HepG2 (cell line): ENCODE results near the gene VANGL2. TPM values are rescaled to one million over a fixed set of nuclear protein-coding genes. Genes with fewer than 3 reads are reported as not detected.

Source experiments
- ATAC-seq: fragments of 200-7000 bp; cut with Tn5 transposase; 3 replicates; pipeline ENCODE4 v1.9.1; 2020; ENCODE audit warnings: mild to moderate bottlenecking, moderate library complexity
- BruUV-seq: library from RNA; stranded (reverse); fragments of 400-500 nt; replicated peaks from 2 replicates; lab custom pipeline; 2021; lab: Mats Ljungman, UMichigan
- CTCF ChIA-PET: fragments of 300-600 bp; formaldehyde crosslinking; extraction: SDS; loops from one replicate; lab custom pipeline; 2021; ENCODE audit warnings: low total read pairs, inconsistent platforms, low intra/inter-chr PET ratio; lab: Yijun Ruan, JAX
- POLR2A ChIA-PET: fragments of 350-600 bp; sonication (Branson Sonifier 250); formaldehyde crosslinking; loops from one replicate; lab custom pipeline; 2020; ENCODE audit warnings: antibody characterized with exemption, inconsistent platforms; lab: Yijun Ruan, JAX
- DNase-seq: peaks from one replicate; pipeline ENCODE4 v3.0.0-alpha.2; 2015; ENCODE audit warnings: low spot score
- FAIRE-seq: peaks from 3 replicates; lab custom pipeline; 2011; peaks lifted over from hg19 to GRCh38; lab: Jason Lieb, UNC
- H2AFZ ChIP-seq: one replicate; pipeline ENCODE4 v1.6.1; 2011; ENCODE audit warnings: low read length, inconsistent platforms
- H3K27ac ChIP-seq: fragments of 300-600 bp; 3 replicates; pipeline ENCODE4 v1.8.0; 2011; ENCODE audit warnings: mixed run types, mild to moderate bottlenecking, mixed read lengths, low read length, inconsistent platforms; ENCODE audit not compliant: insufficient read depth; ENCODE audit errors: extremely low read length
- H3K27me3 ChIP-seq, 2 experiments: fragments of 200-600 bp in 1 of 2; 2 replicates in 1 of 2; 3 replicates in 1 of 2; pipeline versions ENCODE4 v1.6.0 to v1.8.0; 2011; ENCODE audit warnings: low read length in 2 of 2, mild to moderate bottlenecking in 2 of 2, moderate library complexity in 2 of 2, inconsistent platforms in 1 of 2; ENCODE audit not compliant: insufficient read depth in 2 of 2, control insufficient read depth in 1 of 2
- H3K36me3 ChIP-seq, 2 experiments: fragments of 200-600 bp in 1 of 2; replicated peaks in 1 of 2; 2 replicates in 1 of 2; 3 replicates in 1 of 2; pipeline versions ENCODE4 v1.5.1 to v1.8.0; 2011; ENCODE audit warnings: low read length in 2 of 2, inconsistent platforms in 1 of 2; ENCODE audit not compliant: insufficient read depth in 2 of 2, control insufficient read depth in 1 of 2
- H3K4me1 ChIP-seq: 2 replicates; pipeline ENCODE4 v1.5.1; 2012; ENCODE audit warnings: low read length, inconsistent platforms; ENCODE audit not compliant: insufficient read depth
- H3K4me2 ChIP-seq: 2 replicates; pipeline ENCODE4 v1.6.0; 2011; ENCODE audit warnings: low read depth, low read length, inconsistent platforms
- H3K4me3 ChIP-seq, 3 experiments: fragments of 200-600 bp in 1 of 3; sonication (generic), shearing (Covaris generic) in 1 of 3; replicated peaks in 1 of 3; 2 replicates each; pipeline ENCODE4 v1.5.1; 2011 to 2016; ENCODE audit warnings: low read length in 3 of 3, inconsistent platforms in 2 of 3, low read depth in 2 of 3, mild to moderate bottlenecking in 2 of 3, control low read depth in 1 of 3, mixed read lengths in 1 of 3; ENCODE audit not compliant: insufficient read depth in 1 of 3
- H3K79me2 ChIP-seq: one replicate; pipeline ENCODE4 v1.6.1; 2011; ENCODE audit warnings: low read length, inconsistent platforms; ENCODE audit not compliant: insufficient read depth
- H3K9ac ChIP-seq: 2 replicates; pipeline ENCODE4 v1.6.0; 2011; ENCODE audit warnings: mild to moderate bottlenecking, low read depth, low read length, inconsistent platforms; ENCODE audit not compliant: insufficient read depth
- H3K9me3 ChIP-seq: 2 replicates; pipeline ENCODE4 v1.5.1; 2012; ENCODE audit warnings: mild to moderate bottlenecking, low read length
- H4K20me1 ChIP-seq: 2 replicates; pipeline ENCODE4 v1.6.0; 2011; ENCODE audit warnings: inconsistent platforms, mild to moderate bottlenecking, low read length, moderate library complexity; ENCODE audit not compliant: insufficient read depth
- ASH2L ChIP-seq: fragments of 300-600, 200-600 bp; sonication (generic); IDR thresholded peaks from 2 replicates; pipeline ENCODE4 v1.7.0; 2017; ENCODE audit warnings: low read depth, mild to moderate bottlenecking, moderate library complexity, mixed read lengths, low read length; ENCODE audit not compliant: insufficient read length
- GRHL1 ChIP-seq: sonication (generic); formaldehyde crosslinking; conservative IDR thresholded peaks from 2 replicates; pipeline ENCODE4 v1.8.0; 2022; ENCODE audit warnings: missing genetic modification reagents
- HHEX ChIP-seq: IDR thresholded peaks from 2 replicates; pipeline ENCODE4 v1.6.1; 2016; ENCODE audit warnings: control low read depth
- HNRNPUL1 ChIP-seq: fragments of 200-400 bp; formaldehyde crosslinking; IDR thresholded peaks from 2 replicates; pipeline ENCODE4 v1.6.1; 2017; ENCODE audit warnings: low read depth, mild to moderate bottlenecking, low read length, moderate library complexity
- HOXD1 ChIP-seq: sonication (generic); formaldehyde crosslinking; IDR thresholded peaks from 2 replicates; pipeline ENCODE4 v1.5.0; 2020; ENCODE audit warnings: missing genetic modification reagents
- KAT2B ChIP-seq: fragments of 150-350 bp; IDR thresholded peaks from 2 replicates; pipeline ENCODE4 v1.6.1; 2014; ENCODE audit warnings: low read depth, low read length, borderline replicate concordance
- MBNL3 ChIP-seq: fragments of 250-450 bp; sonication (Bioruptor Pico); conservative IDR thresholded peaks from 2 replicates; pipeline ENCODE4 v1.8.0; 2022; ENCODE audit warnings: mild to moderate bottlenecking, inconsistent platforms
- NR2F1 ChIP-seq, 2 experiments: fragments of 450-650 bp in 1 of 2; formaldehyde crosslinking in 1 of 2; IDR thresholded peaks; 2 replicates each; pipeline versions ENCODE4 v1.5.0 to v1.6.1; 2016 to 2020; ENCODE audit warnings: mild to moderate bottlenecking in 1 of 2, missing compliant biosample characterization in 1 of 2, missing genetic modification reagents in 1 of 2, moderate library complexity in 1 of 2
- RBM22 ChIP-seq: fragments of 200-400 bp; formaldehyde crosslinking; optimal IDR thresholded peaks from 2 replicates; pipeline ENCODE3; 2017; ENCODE audit warnings: mild to moderate bottlenecking, low read length, moderate library complexity
- RBM39 ChIP-seq: fragments of 200-400 bp; formaldehyde crosslinking; IDR thresholded peaks from one replicate; pipeline ENCODE4 v1.6.1; 2018; ENCODE audit warnings: antibody characterized with exemption, mild to moderate bottlenecking, low read depth, low read length; ENCODE audit not compliant: poor library complexity, severe bottlenecking
- YEATS4 ChIP-seq: sonication (generic); formaldehyde crosslinking; IDR thresholded peaks from 2 replicates; pipeline ENCODE4 v1.4.0; 2020; ENCODE audit warnings: missing genetic modification reagents, borderline replicate concordance
- ZNF136 ChIP-seq: sonication (generic); formaldehyde crosslinking; IDR thresholded peaks from 2 replicates; pipeline ENCODE4 v1.8.1; 2022; ENCODE audit warnings: low read depth, mild to moderate bottlenecking, moderate library complexity, missing genetic modification reagents
- ZNF292 ChIP-seq: sonication (generic); formaldehyde crosslinking; IDR thresholded peaks from 2 replicates; pipeline ENCODE4 v1.8.1; 2022; ENCODE audit warnings: mild to moderate bottlenecking, low read depth, missing genetic modification reagents, borderline replicate concordance
- ZNF431 ChIP-seq: sonication (generic); formaldehyde crosslinking; IDR thresholded peaks from 2 replicates; pipeline ENCODE4 v1.9.0; 2022; ENCODE audit warnings: missing genetic modification reagents, low read depth, mild to moderate bottlenecking, borderline replicate concordance
- ZNF512 ChIP-seq: sonication (generic); formaldehyde crosslinking; IDR thresholded peaks from 2 replicates; pipeline ENCODE4 v1.4.0; 2020; ENCODE audit warnings: mild to moderate bottlenecking, missing genetic modification reagents
- ZNF672 ChIP-seq: sonication (generic); formaldehyde crosslinking; IDR thresholded peaks from 2 replicates; pipeline ENCODE4 v1.8.1; 2022; ENCODE audit warnings: missing genetic modification reagents
- WGBS: methylation state at CpG from one replicate; pipeline ENCODE4 v1.1.6; 2017; ENCODE audit warnings: low lambda C conversion rate; 5-methylcytosine and 5-hydroxymethylcytosine counted together
- in situ Hi-C: cut with HindIII; loops from 2 replicates; pipeline ENCODE4 v1.10.0; 2017; ENCODE audit warnings: low pct_unique_long_range_greater_than_20kb; ENCODE audit not compliant: extremely low pct_ligation_motif_present
- intact Hi-C: fragments of 100-400 bp; cut with micrococcal nuclease; formaldehyde crosslinking; loops from one replicate; pipeline ENCODE4 v1.10.0; 2022; ENCODE audit not compliant: unreplicated experiment
- polyA plus RNA-seq, 8 experiments: library from polyadenylated mRNA; depleted of rRNA in 3 of 8; stranded (reverse) in 7 of 8; unstranded in 1 of 8; fragments of >200 nt; fragmentation: Illumina TruSeq in 4 of 8; extraction: Trizol in 4 of 8; gene quantifications; 2 replicates each; pipeline versions ENCODE4 v1.2.1 to v1.2.3, GENCODE V29; 2011 to 2016; ENCODE audit warnings: low read depth in 4 of 8, missing spikeins in 1 of 8, mixed read lengths in 1 of 8; ENCODE audit not compliant: insufficient read depth in 1 of 8
- total RNA-seq, 5 experiments: library from RNA; depleted of rRNA; stranded (reverse); fragments of >200 nt; fragmentation: Illumina TruSeq; extraction: Trizol; gene quantifications; 2 replicates each; pipeline ENCODE4 v1.2.3, GENCODE V29; 2016; ENCODE audit warnings: low read depth in 1 of 5
- TF ChIP-seq, protein P1 (sequence below): sonication (generic); formaldehyde crosslinking; IDR thresholded peaks from 2 replicates; pipeline ENCODE4 v1.4.0; 2020; ENCODE audit warnings: missing genetic modification reagents

Gene VANGL2
- total and polyA plus RNA-seq, 2 of the 13 experiments (the other 11 are each of a cell fraction or from before 2014, with no cell fraction given): 0.09 TPM; not detected in 1

GRCh38 chr1:160411271-160412027 lies 11.1 kb downstream of the VANGL2 start:
- in situ Hi-C loops: no loop called here
- no peaks in the 10 kb centered on the region for H3K9me3 ChIP-seq
- BruUV-seq: no TSS peak
- TF ChIP-seq ZNF136 (CRISPR knock-in tag): no peak
- no peak for TF ChIP-seq NR2F1 (CRISPR knock-in tag; IDR thresholded peaks at IDR 0.05)
- no peak for TF ChIP-seq RBM22
- TF ChIP-seq HHEX: no peak
- TF ChIP-seq ZNF512: no peak
- no peak for TF ChIP-seq ZNF292 (CRISPR knock-in tag)
- no peak for TF ChIP-seq MBNL3 (CRISPR knock-in tag)
- no peak for TF ChIP-seq RBM39
- TF ChIP-seq HOXD1 (CRISPR knock-in tag): no peak
- TF ChIP-seq ZNF431 (CRISPR knock-in tag): no peak
- TF ChIP-seq HNRNPUL1: no peak
- TF ChIP-seq KAT2B: no peak
- TF ChIP-seq, protein P1, sequence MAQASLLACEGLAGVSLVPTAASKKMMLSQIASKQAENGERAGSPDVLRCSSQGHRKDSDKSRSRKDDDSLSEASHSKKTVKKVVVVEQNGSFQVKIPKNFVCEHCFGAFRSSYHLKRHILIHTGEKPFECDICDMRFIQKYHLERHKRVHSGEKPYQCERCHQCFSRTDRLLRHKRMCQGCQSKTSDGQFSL (CRISPR knock-in tag): no peak
- TF ChIP-seq GRHL1 (CRISPR knock-in tag): no peak
- no peak for TF ChIP-seq YEATS4 (CRISPR knock-in tag)
- TF ChIP-seq ASH2L: no peak
- no peak for TF ChIP-seq ZNF672 (CRISPR knock-in tag)
- TF ChIP-seq, all 625 proteins: peak for 0
- POLR2A ChIA-PET: no interaction called here
- H3K79me2 ChIP-seq: no peaks in the 10 kb centered on the region
- intact Hi-C loops: no loop called here
- H3K4me1 ChIP-seq: no peaks in the 10 kb centered on the region
- H3K9ac ChIP-seq: no peak overlapping the region
- ATAC-seq (no peak), FAIRE-seq (no peak), DNase-seq (no peak)
- no peak overlapping the region for H3K27ac ChIP-seq
- no peaks in the 10 kb centered on the region for H4K20me1 ChIP-seq
- WGBS: 13% methylated on average over 6 of the region's 6 CpGs
- no peak overlapping the region for H3K4me3 ChIP-seq
- H3K4me2 ChIP-seq: no peak overlapping the region
- no peak overlapping the region for H2AFZ ChIP-seq
- CTCF ChIA-PET: no interaction called here
- no peaks in the 10 kb centered on the region for H3K36me3 ChIP-seq
- peaks cover 5 to 47% of the 10 kb centered on the region in 2 experiments for H3K27me3 ChIP-seq
